Measurements from ENCODE around the gene SLC25A33.

DNA sequence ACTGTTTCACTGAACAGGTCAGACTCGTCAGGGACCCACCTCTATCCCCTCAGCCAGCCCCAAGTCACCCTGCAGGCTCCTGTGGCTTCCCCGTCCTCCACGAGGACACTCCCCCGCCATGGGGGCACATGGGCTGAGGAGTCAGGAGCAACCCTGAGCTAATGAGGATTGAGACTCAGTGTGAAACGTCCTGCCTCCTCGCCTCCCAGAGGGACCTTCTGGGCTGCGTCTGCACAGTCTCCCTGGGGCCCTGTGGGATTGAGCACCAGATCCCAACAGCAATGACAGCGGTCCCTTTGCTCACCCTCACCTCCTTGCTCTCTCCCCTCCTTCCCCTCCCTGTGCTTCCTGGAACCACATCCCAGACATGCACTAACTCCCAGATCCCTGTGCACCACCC, 18.9 kb upstream of the SLC25A33 start:
- TF ChIP-seq, protein P1, sequence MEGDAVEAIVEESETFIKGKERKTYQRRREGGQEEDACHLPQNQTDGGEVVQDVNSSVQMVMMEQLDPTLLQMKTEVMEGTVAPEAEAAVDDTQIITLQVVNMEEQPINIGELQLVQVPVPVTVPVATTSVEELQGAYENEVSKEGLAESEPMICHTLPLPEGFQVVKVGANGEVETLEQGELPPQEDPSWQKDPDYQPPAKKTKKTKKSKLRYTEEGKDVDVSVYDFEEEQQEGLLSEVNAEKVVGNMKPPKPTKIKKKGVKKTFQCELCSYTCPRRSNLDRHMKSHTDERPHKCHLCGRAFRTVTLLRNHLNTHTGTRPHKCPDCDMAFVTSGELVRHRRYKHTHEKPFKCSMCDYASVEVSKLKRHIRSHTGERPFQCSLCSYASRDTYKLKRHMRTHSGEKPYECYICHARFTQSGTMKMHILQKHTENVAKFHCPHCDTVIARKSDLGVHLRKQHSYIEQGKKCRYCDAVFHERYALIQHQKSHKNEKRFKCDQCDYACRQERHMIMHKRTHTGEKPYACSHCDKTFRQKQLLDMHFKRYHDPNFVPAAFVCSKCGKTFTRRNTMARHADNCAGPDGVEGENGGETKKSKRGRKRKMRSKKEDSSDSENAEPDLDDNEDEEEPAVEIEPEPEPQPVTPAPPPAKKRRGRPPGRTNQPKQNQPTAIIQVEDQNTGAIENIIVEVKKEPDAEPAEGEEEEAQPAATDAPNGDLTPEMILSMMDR (IDR thresholded peaks at IDR 0.05) = no peak
- no peak for TF ChIP-seq POLR2A (IDR thresholded peaks at IDR 0.05)

Data from uterus (tissue), 2 donors.